MG63 (cell line): Measurements from ENCODE around the gene THSD4. TPM values are rescaled to one million over a fixed set of nuclear protein-coding genes. Genes with fewer than 3 reads are reported as not detected.
A peak's percentile ranks its signal among the peaks of the same experiment; 100 is the strongest.

Source experiments
- DNase-seq: peaks from one replicate; pipeline ENCODE4 v3.0.0-alpha.2; 2020
- H3K27me3 ChIP-seq: fragments of 250-450 bp; sonication (Bioruptor Pico); 2 replicates; pipeline ENCODE4 v1.5.1; 2020; ENCODE audit warnings: mild to moderate bottlenecking, moderate library complexity
- H3K36me3 ChIP-seq: fragments of 250-450 bp; sonication (Bioruptor Pico); 2 replicates; pipeline ENCODE4 v1.5.1; 2020; ENCODE audit warnings: mild to moderate bottlenecking, moderate library complexity
- H3K4me3 ChIP-seq: fragments of 250-450 bp; sonication (Bioruptor Pico); 2 replicates; pipeline ENCODE4 v1.5.1; 2020; ENCODE audit warnings: mild to moderate bottlenecking, moderate library complexity
- H3K9me3 ChIP-seq: fragments of 250-450 bp; sonication (Bioruptor Pico); 2 replicates; pipeline ENCODE4 v1.5.1; 2020; ENCODE audit warnings: mild to moderate bottlenecking, moderate library complexity
- total RNA-seq: library from RNA; depleted of rRNA; stranded (reverse); fragments of >200 nt; shearing (Covaris generic); gene quantifications from 2 replicates; pipeline ENCODE4 v1.2.3, GENCODE V29; 2014; ENCODE audit warnings: low replicate concordance

The THSD4 gene
- total RNA-seq, 1 experiment from 2014 or later: 10.2 TPM

DNA sequence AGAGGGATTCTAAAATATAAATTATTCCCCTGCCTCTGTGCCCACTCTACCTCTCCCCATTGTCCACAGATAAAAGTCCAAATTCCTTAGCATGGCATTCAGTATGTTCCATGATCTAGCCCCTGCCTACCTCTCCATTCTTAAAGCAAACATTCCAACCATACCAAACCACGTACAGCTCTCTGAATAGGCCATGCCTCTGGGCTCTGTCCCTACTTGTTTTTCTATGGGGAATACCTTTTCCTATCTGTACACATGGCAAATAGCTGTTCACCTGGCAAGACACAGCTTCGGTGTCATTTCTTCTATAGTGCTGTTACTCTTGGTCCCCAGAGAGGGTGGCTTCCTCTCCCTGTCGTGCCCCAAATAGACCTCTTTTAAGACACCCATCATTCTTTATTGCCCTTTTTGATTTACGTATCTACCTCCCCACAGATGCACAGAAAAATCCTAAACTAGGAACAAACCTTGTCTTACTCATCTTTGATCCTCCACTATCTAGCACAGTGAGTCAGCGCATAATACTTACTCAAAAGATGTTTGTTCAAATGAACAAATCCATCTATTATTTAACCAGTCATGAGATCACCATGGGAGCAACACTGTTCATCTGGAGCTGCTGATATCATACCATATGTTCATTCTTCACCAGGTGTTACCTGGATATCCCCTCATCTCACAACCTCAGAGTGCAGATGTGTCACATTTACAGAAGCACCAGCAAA is 329.8 kb downstream of the THSD4 start:
- H3K36me3 ChIP-seq: no peaks in the 10 kb centered on the region
- no peaks in the 10 kb centered on the region for H3K27me3 ChIP-seq
- no peak overlapping the region for H3K4me3 ChIP-seq
- no peak for DNase-seq
- H3K9me3 ChIP-seq: no peaks in the 10 kb centered on the region

DNA sequence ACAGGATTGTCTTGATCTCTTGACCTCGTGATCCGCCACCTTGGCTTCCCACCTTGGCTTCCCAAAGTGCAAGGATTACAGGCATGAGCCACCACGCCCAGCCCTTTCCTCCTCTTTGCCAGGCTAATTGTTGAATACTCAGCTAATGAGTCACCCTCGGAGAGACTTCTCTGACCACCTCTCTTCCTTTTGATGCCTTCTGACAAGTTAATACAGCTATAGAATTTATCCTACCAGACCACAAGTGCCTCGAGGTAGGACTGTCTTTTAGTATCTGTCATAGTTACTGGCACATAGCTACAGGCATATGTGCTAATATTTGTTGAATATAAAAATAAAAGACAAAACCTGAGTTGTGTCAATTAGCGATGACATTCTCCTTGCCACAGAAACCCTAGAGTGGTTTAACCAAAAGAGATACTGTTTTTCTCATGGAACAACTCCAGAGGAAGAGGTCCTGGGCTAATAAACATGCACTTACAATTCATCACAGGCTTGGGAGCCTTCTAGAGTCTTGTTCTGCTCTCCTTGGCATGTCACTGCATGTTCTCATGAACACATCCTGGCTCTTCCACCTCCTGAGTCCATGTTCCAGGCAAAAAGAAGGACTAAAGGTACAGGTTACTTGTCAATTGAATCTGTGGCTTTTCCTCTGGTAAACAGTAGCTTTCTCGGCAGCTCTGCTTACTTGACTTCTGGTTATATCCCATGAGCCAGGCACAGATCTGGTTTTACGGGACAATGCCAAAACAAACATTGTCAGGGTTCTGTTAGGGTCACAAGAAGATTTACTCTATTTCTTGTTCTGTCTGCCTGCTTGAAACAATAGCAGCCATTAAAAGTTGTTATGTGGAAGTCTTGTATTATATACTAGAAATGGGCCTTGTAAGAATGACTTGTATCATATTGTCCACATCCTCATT is 332.3 kb downstream of the THSD4 start:
- Histone ChIP-seq H3K9me3 (no peaks in the 10 kb centered on the region), H3K36me3 (no peaks in the 10 kb centered on the region), H3K27me3 (no peaks in the 10 kb centered on the region), H3K4me3 (no peak overlapping the region)
- peak; percentile 78 for DNase-seq

DNA sequence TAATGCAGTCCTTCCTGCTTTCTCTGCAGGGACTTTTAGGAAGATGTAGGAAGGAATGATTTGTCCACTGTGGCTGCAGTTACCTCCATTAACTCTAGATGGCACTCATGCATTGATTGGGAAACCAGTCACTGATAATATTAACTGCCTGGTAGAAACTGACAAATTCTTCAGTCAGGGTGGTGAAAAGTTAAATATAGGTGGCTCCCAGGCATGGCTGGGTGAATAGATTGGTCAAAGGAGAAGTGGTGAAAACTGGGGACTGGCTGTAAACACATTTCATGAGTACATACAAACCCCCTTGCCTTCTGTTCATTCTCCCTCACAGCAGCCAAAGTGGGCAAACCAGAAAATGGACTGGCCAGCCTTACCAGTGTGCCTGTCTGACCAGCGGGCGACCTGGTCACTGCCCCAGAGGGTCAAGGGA is 333.4 kb downstream of the THSD4 start:
- Histone ChIP-seq H3K9me3 (no peaks in the 10 kb centered on the region), H3K27me3 (no peaks in the 10 kb centered on the region), H3K4me3 (no peak overlapping the region), H3K36me3 (no peaks in the 10 kb centered on the region)
- peak; percentile 31 for DNase-seq

DNA sequence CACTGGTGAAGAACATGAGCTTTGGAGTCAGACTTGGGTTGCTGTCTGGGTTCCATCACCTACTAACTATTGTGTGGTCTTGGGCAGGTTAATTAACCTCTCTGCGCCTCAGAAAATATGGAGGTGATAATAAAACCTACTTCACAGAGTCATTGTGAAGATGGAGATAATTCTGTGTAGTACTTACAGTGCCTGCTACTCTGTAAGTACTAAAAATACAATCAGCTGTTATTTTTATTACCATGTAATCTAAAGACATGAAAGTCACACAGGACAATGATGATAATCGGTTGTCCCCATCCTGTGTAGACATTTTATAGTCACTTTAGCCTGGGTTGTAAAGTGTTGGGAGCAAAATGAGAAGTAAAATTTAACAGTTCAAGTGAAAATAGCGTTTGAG is 334.1 kb downstream of the THSD4 start:
- H3K9me3 ChIP-seq: no peaks in the 10 kb centered on the region
- no peaks in the 10 kb centered on the region for H3K36me3 ChIP-seq
- H3K4me3 ChIP-seq: no peak overlapping the region
- no peak for DNase-seq
- no peaks in the 10 kb centered on the region for H3K27me3 ChIP-seq

DNA sequence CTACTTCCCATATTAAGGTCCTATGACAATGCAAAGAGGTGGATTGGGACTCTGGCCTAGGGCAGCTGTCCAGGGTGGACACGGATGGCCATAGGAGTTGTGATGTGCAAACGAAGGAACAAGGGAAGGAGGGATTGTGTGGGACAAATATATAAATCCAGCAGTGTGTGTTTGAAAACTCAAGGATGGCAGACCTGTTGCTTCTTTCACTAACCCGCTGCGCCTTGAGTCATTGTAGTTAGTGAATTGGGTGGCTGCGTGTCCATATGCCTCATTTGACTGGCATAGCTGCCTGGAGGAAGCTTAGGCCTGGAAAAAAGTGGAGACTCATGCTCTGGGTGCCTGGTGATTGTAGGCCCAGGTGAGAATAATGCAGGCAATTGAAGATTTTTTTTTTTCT is 334.7 kb downstream of the THSD4 start:
- H3K4me3 ChIP-seq: no peak overlapping the region
- no peaks in the 10 kb centered on the region for H3K27me3 ChIP-seq
- no peaks in the 10 kb centered on the region for H3K36me3 ChIP-seq
- no peaks in the 10 kb centered on the region for H3K9me3 ChIP-seq
- DNase-seq: no peak

DNA sequence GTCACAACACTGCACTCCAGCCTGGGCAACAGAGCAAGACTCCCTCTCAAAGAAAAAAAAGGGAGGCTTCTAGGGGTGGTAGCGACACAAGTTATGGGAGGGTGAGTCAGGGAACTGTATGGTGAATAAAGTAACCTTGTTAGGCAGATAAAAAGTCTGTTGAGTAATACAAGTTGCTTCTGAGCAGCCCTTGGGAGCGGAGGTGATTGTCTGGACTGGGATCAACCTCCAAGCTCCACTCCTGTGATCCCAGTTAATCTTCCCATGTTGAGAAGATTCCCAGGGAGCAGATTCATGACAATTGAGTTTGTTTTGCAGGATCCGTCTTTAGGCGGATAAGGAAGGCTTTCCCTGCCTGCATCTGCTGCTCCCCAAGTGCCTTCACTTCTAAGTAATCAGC is 335.9 kb downstream of the THSD4 start:
- H3K36me3 ChIP-seq: no peaks in the 10 kb centered on the region
- H3K9me3 ChIP-seq: no peaks in the 10 kb centered on the region
- H3K4me3 ChIP-seq: no peak overlapping the region
- no peaks in the 10 kb centered on the region for H3K27me3 ChIP-seq
- DNase-seq: no peak

DNA sequence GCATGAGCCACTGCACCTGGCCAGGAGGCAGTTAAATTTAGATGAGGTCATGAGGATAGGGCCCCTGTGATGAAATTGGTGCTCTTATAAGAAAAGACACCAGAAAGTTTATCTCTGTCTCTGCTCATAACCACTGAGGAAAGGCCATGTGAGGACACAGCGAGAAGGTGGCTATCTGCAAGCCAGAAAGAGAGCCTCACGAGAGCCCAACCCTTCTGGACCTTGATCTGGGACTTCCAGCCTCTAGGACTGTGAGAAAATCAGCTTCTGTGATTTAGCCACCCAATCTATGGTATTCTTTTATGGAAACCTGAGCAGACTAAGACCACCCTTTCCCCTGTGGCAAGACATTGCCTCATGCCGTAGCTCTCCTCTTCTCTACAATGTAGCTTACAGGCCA is 337.6 kb downstream of the THSD4 start:
- H3K27me3 ChIP-seq: no peaks in the 10 kb centered on the region
- H3K4me3 ChIP-seq: no peak overlapping the region
- no peak for DNase-seq
- no peaks in the 10 kb centered on the region for H3K9me3 ChIP-seq
- no peaks in the 10 kb centered on the region for H3K36me3 ChIP-seq

DNA sequence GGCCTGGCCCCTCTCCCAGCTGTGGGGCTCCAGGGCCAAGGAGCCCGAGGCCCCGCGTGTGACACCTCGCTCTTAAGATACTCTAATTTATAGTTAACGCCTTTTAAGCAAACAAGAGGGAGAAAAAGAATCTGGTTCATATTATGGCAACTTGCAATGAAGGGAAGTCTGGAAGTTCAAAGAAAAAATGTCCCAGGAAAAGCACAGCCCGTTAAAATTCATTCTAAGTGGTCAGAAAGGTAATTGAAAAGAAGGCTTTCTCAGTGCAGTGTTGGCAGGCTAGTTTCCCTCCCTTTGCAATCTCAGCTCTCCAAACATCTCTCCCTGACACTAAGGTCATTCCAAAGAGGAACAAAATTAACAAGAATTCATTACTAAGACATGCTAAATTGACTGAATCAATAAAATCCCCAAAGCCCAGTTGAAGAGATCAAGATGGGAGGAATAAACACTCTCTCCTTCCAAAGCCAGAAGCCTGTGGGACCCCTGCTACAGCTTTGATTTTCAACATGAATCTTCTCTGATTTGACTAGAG is 339.3 kb downstream of the THSD4 start:
- Histone ChIP-seq H3K27me3 (no peaks in the 10 kb centered on the region), H3K4me3 (no peak overlapping the region), H3K36me3 (no peaks in the 10 kb centered on the region), H3K9me3 (no peaks in the 10 kb centered on the region)
- DNase-seq: no peak

DNA sequence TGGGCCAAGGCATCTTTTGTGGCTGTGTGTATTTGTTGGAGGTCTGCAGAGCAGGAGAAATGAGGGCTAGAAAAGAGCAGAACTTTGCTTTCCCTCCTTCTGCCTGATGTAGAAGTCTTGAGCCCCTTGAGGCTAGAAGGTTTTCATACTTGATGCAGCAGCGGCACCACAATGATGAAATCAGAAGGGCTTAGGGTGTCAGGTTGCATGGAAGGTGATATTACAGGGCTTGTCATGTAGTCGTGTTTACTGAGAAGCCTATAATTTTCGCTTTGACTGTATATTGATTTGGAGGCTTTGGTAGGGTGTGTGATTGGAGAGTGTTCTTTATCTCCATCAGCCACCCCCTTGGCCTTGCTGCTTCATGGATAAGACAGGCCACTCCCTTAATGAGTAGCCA is 339.8 kb downstream of the THSD4 start:
- Histone ChIP-seq H3K4me3 (no peak overlapping the region), H3K36me3 (no peaks in the 10 kb centered on the region)
- DNase-seq: no peak

DNA sequence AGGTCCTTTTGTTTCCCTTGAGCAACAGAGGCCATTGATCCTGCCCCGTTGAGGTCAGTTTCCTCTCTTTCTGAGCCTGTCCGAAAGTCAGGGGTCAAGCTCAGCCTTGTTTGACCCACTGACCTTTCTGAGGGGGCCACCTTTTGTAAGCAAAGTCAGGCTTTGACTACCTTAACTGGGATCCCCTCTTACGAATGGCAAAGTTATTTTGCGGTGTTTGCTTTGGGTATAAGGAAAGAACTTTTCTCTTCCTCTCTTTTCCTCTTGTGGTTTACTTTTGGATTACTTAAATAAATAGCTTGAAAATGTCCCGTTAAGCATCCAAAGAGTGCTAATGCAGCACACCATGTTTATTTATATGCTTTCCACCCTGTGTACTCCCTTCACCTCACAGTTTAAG is 340.6 kb downstream of the THSD4 start:
- Histone ChIP-seq H3K36me3 (no peaks in the 10 kb centered on the region), H3K27me3 (no peaks in the 10 kb centered on the region), H3K9me3 (no peaks in the 10 kb centered on the region), H3K4me3 (no peak overlapping the region)
- DNase-seq: no peak

More for the DNA sequence above, 339.8 kb downstream of the THSD4 start:
- Histone ChIP-seq H3K9me3 (no peaks in the 10 kb centered on the region), H3K27me3 (no peaks in the 10 kb centered on the region)

DNA sequence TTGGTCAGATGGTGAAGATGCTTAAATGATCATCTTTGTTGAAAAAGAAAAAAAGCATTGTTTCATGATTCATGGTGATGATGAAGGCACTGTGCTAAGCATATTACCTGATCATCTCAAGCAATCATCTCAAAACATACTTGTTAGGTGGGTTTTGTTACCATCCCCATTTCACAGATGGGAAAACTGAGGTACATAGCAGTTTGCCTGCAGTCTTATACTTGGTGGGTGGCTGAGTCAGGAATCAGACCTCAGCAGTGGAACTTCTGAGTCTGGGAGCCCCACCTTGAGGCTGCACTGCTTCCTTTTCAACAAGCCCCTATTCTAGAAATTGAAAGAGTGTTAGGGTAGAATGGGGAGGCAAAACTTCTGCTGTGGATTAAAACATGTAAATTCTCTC is 341.1 kb downstream of the THSD4 start:
- Histone ChIP-seq H3K9me3 (no peaks in the 10 kb centered on the region), H3K27me3 (no peaks in the 10 kb centered on the region), H3K36me3 (no peaks in the 10 kb centered on the region), H3K4me3 (no peak overlapping the region)
- DNase-seq: no peak

DNA sequence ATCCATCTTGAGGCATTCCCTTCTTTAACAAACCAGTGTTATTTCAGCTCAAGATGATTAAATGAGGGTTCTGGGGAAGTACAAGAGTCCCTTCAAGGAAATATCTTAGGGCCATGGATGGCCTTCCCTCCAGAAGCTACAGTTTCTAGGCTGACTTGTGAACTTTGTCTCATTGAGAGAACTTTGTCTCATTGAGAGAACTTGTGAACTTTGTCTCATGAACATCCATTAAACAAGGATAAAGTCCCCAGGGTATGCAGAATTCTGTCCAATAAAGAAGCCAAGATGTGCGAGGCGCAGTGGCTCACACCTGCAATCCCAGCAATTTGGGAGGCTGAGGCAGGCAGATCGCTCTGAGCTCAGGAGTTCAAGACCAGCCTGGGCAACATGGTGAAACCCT is 341.5 kb downstream of the THSD4 start:
- DNase-seq: no peak
- Histone ChIP-seq H3K9me3 (no peaks in the 10 kb centered on the region), H3K4me3 (no peak overlapping the region), H3K27me3 (no peaks in the 10 kb centered on the region), H3K36me3 (no peaks in the 10 kb centered on the region)

DNA sequence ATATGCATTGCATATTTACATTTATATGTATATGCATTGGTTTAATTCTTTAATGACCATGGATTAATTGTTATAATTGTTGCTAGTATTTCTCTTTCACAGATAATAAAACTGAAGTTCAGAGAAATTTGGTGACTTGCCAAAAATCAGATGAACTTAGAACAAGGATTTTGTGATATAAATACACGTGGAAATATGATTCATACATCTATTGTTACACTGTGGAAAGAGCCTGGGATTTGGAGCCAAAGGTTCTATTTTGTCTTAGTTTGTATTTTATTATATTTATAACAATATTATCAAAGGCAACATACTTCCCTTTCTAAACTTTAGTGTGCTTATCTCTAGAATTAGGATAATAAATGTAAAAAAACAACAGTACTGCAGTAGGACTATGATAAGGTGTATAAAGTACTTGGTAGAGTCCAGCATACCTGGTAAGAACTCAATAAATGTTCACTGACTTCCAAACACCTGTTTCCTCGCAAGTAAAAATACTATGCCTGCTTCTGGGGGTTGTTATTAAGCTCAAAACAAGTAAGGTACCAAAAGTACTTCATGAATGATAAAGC is 342.9 kb downstream of the THSD4 start:
- no peak for DNase-seq
- no peak overlapping the region for H3K4me3 ChIP-seq
- H3K36me3 ChIP-seq: no peaks in the 10 kb centered on the region

DNA sequence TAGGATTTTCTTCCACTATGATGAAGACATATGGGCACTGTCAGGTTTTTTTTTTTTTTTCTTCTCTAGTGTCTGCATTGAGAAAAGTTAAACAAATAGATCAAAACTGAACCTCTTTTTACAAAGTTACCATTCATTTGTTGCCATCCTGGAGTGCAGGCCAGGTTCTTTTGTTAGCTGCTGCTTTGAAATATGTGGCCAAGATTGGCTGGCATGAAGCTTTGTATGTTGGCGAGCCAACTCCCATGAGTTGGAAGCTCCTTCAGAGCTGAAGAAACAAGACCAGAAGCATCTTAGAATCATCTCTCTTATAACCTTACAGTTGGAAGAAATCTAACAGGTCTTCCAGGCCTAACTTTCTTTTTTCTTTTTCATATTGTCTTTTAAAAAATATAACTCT is 346.5 kb downstream of the THSD4 start:
- no peaks in the 10 kb centered on the region for H3K9me3 ChIP-seq
- H3K27me3 ChIP-seq: no peaks in the 10 kb centered on the region
- DNase-seq: no peak
- no peak overlapping the region for H3K4me3 ChIP-seq
- H3K36me3 ChIP-seq: no peaks in the 10 kb centered on the region

More for the DNA sequence above, 342.9 kb downstream of the THSD4 start:
- Histone ChIP-seq H3K9me3 (no peaks in the 10 kb centered on the region), H3K27me3 (no peaks in the 10 kb centered on the region)

DNA sequence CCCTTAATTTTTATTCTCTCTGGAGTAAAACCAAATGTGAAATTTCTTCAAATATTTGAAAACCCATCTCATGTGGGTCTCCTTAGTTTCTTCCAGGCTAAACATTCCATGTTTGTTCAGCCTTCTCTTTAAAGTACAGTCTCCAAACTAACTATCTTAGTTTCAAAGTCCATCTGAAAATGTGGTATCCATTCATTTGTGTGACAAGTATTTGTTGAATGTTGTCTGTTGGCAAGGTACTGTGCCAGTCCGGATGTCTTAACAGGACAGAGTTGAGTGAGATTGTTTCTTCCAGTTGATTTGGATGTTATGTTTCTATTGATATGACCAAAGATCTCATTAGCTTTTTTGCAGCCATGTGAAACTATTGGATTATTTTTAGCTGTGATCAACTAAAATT is 347.4 kb downstream of the THSD4 start:
- Histone ChIP-seq H3K36me3 (no peaks in the 10 kb centered on the region), H3K4me3 (no peak overlapping the region), H3K27me3 (no peaks in the 10 kb centered on the region), H3K9me3 (no peaks in the 10 kb centered on the region)
- no peak for DNase-seq

DNA sequence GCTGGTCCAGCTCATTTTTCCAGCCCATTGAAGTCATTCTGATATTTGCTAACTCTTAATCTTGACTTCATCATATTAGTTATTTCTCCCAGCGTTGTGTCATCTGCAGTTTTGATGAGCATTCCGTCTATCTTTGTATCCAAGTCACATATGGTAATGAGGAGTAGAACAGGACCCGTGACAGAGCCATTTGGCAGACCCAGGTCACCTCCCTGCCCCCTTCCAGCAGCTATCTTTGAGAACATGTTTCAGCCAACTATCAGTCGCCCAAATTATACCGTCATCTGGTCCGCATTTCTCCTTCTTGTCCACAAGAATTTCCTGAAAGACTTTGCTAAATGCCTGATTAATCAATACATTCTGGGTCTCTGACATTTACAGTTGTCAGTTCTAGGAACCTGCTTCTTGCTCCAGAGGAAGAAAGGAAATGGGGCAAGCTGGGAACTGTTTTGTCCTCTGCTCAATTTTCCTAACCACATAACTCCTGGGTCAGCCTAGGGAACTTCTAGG is 347.9 kb downstream of the THSD4 start:
- no peak for DNase-seq
- Histone ChIP-seq H3K4me3 (no peak overlapping the region), H3K27me3 (no peaks in the 10 kb centered on the region), H3K9me3 (no peaks in the 10 kb centered on the region), H3K36me3 (no peaks in the 10 kb centered on the region)
